ENCODE data around the gene RERE.

Gene RERE

DNA sequence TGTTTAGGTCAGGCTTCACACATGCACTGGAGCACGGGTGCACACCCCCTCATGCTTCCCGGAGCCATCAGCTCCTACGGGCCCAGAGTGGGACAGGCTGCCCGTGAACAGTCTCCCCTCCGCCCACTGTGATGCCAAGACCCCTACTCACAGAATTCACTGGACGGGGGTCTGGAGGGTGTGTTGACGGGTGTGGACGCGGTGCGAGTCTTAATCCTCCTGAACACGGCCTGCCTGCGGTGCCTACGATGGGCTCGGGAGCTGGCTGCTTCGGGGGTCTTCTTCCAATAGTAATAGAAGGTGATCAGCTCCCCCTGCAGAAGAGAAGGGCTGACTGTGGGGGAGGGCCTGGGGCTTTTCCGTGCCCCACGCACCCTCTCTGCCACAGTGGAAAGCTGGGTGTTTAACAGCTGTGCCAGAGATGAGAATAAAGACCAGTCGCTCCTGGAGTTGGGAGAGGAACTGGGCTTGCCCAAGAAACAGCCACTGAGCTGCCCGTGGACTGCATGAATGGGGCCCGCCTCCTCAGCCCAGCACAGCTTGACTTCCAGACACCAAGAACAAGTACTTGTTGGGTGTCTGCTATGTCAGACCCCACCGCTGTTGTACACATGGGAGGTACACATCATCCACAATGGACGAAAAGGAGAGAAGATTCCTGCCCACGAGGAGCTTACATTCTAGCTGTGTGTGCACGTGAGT lies 451.6 kb downstream of the RERE start:
- no peak for DNase-seq (ENCODE audit: low read depth in 2 of 2)

DNA sequence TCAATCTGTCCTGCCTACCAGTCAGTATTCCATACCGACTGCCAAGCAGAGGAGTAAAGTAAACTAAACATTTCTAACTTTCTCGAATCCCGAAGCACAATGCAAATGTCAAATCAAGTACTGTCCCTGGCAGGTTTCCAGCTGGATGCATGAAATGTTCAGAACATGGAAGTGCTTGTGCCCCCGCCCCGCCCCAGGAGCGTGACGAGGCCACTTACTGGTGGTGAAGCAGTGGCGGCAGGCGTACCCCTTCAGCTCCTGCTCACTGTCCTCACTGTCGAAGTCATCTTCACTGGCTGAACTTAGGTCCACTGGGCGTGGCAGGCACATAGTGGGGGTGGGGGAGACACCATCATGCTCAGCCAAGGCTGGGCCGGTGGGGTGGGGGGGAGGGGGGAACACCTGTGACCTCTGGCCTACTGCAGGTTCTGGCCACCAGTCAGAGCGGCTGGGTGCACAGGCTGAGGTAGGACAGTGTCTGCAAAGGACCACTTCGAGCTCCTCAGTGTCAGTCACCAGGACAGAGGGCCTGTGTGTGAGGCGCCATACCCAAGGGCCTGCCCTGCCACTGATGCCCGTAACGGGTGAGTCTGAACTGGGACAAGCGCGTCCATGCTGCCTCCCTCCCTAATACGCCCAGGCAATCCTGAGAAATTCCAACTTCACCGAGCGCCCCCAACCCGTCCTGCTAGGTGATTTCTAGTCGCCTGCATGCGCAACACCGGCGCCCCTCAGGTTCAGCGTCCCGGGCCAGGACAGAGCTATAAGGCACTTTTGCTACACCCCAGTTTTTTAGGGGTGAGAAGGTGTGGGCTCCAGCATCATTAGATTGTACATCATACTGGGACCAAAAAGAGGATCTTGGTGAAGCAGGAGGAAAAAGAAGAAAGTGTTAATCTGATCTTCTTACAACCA lies 452.7 kb downstream of the RERE start:
- DNase-seq (ENCODE audit: low read depth in 2 of 2) = no peak

DNA sequence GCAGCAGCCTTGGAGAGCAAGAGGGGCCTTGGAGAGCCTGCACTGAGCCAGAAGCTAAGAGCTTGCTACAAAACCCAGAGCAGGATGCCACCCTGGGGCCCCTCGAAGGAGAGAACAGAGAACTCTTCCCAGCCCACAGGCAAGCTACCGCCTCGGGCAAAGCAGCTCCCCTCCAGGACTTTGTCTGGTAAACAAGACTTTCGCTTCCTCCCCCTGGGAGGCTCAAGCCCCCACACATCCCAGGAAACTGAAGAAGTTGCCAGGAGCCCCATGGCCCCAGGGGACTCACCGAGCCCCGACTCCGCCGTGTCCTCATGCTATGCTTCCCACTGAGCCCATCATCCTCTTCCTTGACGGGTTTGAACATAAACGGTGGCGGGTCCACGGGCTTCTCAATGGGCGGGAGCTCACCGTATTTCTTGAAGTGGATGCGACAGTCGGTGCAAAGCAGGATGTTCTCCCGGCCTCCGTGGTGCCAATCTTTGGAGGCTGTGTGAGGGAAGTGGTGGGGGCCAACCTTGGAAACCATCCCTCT lies 453.6 kb downstream of the RERE start:
- DNase-seq (ENCODE audit: low read depth in 2 of 2) = no peak

DNA sequence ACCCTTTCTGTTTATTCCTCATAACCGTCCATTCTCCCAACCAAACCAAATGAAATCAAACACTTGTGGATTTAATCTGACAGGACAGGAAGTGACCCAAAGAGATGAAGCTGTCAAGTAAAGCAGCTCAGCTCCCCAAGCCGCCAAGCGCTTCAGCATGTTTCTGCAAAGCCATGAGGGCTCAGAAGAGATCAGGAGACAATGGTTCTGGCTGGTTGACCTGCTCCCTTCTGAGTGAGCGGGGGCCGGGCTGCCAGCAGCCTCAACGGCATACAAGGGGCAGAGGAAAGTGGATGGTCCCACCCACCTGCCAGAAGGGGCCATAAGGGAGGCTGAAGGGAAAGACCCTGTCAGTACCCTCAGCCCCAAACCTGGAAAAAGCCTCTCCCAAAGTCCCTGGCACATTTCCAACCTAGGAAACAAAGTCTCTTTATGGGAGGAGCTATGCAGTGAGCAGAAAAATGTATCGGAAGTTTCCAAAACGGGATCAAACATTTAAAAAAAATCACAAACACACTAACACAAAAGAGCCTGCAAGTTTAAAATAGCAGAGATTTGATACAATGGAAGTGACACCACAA lies 454.2 kb downstream of the RERE start:
- DNase-seq (ENCODE audit: low read depth in 2 of 2) = no peak

DNA sequence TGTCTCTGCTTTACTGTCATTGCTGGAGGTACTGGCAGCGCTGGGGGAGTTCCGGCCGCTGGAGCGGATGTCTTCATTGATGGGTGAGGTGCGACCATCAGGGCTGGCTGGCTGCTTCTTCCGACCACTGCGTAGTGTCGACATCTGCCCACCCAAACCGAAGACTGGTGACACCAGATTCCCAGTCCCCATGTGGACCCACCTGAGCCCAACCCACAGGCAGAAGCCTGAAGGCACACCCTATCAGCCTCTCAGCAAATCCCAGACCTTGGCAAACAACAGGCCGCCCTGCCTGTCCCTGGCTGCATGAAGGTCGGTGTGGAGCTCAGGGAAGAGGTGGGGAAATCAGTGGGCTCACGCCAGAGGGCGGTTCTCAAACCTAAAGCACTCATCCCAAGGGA lies 454.7 kb downstream of the RERE start:
- no peak for DNase-seq (ENCODE audit: low read depth in 2 of 2)

DNA sequence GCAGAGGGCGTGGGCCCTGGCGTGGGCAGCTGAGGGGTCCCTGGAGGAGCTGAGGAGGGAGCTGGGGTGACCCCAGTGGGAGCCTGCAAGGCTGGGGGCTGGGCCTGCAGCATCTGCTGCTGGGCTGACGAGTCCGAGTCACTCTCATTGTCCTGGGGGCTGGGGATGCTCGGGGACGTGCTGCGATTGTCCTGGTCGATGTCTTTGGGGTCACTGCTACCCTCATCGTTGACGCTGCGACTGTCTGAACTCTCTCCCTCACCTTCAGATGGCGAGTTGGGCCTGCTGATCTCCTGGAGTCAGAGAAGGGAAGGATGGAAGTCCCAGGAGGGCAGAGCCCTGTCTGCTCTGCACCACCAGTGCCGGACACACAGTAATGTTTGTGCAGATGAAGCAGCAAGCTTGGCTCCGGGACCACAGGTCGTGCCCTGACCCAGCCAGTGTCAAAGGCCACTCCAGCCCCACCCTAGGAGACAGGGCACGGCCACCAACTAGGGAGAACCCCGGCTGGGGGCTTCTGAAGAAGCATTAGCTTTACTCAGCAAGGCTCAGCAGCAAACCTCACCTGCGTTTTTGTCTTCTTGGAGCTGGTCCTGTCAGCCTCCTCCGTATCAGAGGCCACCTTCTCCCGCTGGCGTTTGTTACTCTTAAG lies 456.1 kb downstream of the RERE start:
- DNase-seq (ENCODE audit: low read depth in 2 of 2) = no peak

DNA sequence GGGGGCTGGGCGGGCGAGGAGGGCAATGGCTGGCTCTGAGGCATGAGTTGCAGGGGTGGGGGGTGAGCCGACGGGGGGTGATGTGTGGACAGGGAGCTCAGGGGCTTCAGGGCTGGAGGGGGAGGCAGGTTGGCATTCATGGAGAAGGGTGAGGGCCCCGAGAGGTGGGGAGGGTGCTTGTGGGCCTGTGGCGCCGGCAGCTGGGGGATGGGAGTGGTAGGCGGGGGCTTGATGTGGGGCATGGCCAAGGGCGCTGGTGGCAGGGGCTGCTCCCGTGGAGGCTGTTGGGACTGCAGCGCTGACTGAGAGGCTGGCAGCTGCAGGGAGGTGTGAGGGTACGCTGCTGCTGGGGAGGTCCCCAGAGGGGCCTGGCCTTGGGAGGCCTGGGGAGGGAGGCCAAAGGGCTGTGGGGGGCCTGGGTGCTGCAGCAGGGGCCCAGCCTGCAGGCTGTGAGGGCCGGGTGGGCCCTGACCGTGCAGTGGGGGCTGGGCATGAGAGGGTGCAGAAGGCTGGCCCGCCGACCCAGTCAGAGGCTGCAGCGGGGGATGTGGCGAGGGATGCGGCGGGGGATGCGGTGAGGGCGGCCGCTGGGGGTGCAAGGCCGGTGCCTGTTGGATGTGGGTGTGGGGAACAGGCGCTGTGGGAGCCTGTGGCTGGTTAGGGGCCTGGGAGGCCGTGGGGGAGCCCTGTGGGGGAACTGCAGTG lies 456.8 kb downstream of the RERE start:
- no peak for DNase-seq (ENCODE audit: low read depth in 2 of 2)

DNA sequence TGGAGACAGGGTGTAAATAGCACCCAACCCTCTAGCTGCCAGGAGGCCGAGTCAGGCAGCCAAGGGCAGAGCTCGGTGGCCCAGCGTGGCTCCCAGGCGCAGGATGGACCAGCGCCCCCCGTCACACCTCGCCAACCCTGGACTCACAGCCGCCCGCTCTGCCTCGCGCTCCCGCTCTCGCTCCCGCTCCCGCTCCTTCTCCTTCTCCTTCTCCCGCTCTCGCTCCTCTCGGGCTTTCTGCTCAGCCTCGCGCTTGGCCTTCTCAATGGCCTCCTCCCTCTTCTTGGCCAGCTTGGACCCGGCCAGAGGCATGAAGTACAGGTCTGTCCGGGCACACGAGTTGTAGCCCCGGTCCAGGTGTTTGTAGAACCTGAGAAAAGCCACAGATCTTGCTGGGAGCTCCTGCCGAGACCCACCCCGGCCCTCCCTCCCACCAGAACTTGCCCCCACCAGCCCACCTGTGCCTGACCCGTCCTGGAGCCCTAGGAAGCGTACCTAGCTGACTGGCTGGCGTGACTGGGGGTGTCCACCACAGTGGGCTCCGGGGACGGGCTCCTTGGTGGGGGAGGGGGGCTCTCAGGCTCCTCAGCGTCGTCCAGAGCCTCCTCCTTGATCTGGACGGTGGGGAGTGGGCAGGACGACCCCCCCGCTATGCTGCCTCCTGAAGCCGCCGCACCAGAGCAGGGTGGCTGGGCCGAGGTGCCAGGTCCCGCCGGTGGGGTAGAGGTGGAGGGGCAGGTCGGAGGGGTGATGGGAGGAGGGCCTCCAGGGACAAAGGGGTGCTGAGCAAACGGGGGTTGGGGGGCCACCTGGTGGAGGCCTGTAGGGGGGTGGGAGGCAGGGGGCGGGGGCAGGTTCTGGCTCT lies 457.6 kb downstream of the RERE start:
- DNase-seq (ENCODE audit: low read depth in 2 of 2) = no peak

DNA sequence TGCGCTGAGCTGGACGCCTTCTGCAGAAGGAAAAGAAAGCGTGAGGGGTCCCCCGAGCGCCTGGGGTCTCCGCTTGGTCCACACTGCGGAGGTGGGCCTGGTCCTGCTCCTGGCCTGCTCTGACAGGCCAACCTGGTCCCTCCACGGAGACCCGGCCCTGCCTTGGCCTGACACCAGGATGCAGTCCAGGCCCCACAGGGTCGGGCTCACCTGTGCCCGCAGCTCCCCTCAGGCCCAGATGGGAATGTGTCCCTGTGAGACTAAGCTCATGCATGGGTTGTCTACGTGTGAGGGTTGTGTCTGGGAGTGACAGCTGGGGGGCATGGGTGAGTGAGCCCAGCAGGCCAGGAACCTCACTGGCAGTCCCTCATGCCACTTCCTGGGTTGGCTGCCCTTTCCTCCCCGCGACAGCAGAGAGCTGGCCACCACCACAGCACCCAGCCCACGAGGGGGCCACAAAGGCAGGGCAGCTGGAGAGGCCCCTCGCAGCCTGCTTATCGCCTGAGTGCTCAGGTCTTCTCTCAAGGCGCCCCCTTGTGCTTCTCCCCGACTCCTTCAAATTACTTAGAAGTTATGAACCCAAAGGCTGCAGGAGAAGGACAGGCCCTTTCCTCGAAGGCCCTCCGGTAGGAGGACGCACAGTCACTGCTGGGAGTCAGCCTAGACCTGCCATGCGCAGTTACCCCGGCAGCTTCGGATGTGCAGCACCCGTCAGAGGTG lies 458.4 kb downstream of the RERE start:
- DNase-seq (ENCODE audit: low read depth in 2 of 2) = no peak

DNA sequence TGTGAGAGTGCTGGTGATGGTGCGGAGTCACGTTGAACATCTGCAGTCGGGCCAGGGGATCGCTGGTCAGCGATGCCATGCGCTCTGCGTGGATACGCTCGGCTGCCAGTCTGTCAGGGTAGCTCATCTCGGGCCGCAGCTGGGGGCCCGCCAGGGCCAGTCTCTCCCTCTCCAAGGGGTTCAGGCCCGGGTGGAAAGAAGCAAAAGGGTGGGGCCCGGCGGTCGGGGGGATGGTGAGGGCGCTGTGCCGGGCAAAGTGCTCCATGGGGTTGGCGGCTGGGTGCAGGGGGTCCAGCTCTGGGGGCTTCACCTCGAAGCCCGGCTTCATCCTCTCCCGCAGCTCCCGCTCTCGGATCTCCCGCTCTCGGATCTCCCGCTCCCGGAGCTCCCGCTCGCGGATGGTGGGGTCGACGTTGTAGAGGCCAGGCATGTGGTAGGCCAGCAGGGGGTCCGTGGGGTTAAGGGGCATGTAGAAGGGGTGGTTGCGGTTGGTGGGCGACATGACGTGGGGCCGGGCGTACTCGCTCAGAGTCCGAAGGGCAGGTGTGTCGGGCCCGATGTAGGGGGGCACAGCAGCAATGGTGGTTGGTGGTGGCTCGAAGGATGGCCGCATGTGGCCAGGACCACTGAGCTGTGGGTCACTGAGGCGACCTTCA lies 459.1 kb downstream of the RERE start:
- DNase-seq (ENCODE audit: low read depth in 2 of 2) = no peak

DNA sequence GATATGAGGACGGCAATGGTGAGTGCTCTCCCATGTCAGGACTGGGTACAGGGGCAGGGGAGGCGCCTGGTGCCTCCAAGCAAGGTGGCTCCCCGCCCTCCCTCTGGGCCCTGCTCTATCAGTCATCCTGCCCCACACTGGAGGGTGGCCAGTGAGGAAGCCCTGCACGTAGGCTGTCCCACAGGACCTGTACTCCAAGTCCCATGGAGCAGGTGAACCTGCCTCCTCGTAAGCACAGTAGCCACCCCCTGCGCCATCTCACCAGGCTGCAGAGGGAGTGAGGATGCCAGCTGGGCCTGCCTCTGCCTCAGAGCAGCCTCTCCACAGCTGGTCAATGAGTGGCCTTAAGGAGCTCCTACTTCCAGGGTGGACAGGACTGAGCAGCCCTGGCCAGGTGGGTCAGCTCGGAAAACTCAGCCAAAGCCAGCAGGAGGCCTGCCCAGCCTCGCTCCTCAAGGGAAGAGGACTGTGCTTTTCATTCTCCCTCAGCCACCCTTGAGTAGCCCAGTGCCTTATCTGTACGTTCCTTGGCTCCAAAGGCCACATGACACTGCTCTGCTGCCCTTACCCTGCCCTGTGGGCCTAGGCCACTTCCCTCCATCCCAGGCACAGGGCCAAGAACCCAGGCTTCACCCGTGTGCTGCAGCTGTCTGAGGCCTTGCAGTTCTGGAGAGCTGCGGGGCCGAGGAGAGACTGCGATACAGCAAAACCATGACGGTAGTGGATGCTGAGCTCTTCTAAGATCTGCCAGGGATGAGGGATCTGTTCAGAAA lies 459.9 kb downstream of the RERE start:
- no peak for DNase-seq (ENCODE audit: low read depth in 2 of 2)

DNA sequence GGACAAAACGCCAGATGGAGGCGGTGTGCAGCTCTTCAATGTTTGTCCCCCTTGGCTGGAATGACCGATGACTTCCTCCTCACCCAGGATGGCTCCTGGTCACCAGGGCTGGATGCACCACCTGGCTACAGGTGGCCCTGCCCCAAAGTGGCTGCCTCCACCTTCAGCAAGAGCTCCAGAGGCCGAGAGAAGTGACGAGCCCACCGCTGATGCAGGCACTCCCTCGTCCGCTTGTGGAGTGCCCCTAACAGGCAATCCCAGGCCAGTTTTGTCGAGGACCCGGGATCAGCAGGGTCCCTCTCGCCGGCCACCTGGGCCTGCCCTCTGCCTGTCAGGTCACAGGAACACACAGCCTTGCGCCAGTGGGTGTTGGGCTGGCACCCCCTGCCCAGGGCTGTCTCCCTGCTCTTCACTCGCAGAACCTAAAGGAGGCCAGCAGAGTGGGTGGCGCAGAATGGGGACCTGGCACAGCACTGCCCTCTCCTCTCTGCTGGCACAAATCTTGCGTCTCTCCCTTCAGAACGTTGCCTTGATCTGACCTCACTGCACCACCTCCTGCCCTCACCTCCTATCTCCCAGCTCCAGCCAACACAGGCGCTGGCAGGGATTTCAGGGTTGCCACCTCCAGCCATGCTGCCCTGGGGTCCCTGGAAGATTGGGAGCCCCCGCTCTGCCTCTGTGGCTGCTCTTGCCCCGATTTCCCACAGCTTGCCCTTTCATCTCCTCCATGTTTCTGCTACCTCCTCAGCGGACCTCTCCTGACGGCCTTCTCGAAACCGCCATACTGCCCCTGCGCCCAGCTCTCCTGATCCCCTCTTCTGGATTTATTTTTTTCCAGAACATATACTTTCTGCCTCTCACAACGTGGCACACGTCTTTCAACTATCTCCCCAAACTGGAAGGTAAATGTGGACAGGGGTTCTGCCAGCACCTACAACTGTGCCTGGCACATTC lies 460.9 kb downstream of the RERE start:
- no peak for DNase-seq (ENCODE audit: low read depth in 2 of 2)

DNA sequence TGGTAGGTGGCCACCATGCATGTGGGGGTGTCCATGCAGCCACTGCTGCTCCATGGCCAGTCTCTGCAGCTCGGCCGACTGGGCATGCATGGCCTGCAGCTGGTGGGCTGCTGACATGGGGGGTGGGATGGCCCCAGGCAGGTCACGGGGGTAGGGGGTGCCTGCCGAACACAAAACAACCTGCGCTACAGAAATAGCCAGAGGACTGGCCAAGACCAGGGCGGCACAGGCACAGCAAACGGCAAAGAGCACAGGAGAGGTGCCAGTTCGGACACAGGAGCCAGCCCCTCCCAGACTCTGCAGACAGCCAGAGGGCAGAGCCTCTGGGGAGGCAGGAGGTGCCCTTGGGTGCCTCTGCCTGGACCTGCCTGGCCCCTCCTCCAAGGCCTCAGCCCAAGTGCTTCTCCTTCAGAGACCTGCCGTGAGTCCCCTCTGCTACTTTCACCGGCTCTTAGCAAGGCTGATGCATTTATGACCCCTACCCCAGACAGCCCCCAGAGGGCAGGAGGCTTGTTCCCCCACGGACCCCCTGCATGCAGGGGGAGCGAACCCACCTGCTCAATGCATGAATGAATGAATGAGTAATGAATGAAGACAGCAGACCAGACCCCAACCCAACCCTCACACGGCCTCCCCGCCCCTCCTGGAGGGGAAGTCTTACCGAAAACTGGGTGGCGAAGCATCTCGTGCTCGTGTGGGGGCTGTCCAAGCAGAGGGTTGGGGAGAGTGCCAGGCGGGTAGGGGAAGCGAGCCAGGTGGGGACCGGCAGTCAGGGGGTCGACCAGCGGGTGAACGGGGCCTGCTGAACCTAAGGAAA lies 461.8 kb downstream of the RERE start:
- no peak for DNase-seq (ENCODE audit: low read depth in 2 of 2)

DNA sequence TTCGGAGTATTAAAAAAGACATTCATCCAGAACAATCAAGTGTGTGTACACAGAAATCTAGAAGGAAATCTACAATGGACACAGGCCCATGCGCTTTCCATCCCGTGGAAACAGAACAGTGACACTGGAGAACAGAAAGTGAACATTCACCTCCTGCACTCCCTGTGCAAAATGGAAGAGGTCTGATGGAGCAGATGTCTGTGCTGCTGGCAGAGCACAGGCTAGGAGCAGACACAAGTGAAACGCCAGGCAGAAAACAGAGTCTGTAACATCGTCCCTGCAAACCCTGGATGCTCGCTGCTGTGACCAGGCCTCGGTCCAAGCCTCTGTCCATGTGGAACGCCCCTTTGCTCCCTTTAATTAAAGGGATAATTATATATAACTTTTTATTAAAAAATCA lies 463.4 kb downstream of the RERE start:
- no peak for DNase-seq (ENCODE audit: low read depth in 2 of 2)

DNA sequence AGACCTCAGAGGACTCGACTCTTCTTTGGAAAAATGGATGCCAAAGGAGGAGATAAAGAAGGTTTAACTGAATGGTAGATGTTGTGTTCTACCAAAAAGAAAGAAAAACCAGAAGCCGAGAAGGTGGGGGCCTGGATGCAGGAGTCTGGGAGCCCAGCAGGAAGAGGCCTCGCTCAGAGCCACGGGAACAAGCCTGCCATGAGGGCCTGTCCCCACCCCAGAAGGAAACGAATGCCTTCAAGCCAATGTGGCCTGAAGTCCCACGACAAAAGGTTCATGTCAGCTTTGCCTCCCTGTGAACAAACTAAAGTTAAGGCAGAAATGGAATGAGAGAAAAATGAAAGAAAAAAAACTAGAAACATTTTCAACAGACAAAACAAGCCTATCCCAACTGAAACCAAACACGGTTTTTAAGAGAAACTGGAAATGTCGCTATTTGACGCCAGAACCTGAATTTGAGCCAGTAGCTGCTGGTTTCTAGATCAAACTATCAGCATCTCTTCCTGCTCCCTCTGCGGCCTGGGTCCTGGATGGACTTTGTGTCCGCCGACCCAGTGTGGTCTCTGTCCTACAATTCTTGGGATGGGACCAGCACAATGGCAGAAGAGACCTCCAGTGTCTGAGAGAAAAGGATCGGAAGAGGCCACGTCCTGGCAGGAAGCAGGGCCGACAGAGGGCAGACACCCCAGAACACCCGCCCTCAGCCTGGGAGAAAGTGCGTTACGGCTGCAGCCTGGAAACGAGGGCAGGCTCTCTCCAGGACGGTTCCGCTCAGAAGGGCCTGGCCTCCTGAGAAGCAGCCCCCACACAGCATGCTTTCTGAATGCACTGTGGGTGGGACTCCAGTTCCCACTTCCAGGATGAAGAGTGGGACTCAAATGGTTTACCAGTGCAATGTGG lies 464.3 kb downstream of the RERE start:
- no peak for DNase-seq (ENCODE audit: low read depth in 2 of 2)

Data from stimulated activated CD4-positive, alpha-beta T cell treated with anti-CD3 and anti-CD28 coated beads, Interleukin-4, amount 100 ng/mL, for 48 hours (primary cell).